Retina (tissue), 1 donor: Measurements from ENCODE around the gene NTRK1.

Experiments used
- DNase-seq: peaks from one replicate; pipeline ENCODE4 v3.0.0-alpha.2; 2016

Gene NTRK1

DNA sequence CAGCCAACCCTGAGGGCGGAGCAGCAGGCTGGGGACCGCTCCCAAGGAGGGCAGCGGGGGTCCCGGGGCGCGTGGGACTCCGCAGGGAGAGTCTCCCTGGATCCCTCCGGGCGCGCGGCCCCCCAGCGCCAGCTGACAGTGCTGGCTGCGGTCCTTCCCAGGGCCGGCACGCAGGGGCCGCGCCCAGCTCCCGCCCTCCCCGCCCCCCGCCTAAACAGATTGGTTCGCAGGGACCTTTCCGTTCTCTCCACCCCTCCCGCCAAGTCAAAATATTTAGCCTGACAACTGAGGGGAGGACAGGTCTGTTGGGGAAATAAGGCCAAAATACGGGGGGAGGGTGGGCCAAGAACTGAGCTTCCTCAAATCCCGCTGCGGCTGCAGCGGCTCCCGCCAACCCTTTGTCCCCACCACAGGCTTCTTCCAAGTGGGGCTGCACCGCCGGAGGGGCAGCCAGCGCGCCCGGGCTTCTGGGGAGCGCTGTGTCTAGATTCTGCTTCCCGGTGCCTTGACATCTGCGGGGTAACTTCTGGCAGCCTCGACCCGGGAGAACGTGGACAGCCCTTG lies 1.6 kb upstream of the NTRK1 start, which contains the start of gene INSRR:
TSS of gene INSRR (minus strand) at position 159 of the 564 bp plus-strand sequence. CDS start 496 bp downstream, outside the sequence.
- DNase-seq, result no peak

DNA sequence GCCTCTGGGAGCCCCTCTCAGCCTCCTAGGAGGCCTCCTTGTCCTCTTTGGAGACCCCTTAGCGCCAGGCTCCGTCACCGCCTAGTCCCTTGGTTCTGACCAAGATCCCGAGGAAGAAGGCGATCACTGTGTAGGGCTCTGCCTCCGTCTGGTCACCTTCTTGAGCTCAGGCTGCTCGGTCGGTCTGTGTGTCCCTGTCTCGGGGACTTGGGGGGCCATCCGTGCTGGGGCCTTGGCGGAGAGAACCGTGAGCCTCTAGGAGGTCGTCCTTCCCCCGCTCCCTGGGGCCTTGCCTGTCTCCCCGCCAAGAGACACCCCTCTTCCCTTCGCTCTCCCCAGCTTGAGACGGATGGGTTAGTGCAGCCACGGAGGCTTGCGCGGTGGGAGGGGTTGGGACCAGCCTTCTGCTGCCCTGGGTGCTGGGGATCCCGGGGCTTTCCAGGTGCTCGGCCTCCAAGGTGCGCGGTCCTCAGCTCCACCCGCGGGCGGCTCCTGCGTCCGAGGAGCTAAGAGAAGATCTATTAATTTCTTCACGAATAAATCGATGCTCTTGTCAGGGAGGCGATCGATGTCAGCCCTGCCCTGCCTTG lies 1.0 kb upstream of the NTRK1 start:
- peak; percentile 79 for DNase-seq

DNA sequence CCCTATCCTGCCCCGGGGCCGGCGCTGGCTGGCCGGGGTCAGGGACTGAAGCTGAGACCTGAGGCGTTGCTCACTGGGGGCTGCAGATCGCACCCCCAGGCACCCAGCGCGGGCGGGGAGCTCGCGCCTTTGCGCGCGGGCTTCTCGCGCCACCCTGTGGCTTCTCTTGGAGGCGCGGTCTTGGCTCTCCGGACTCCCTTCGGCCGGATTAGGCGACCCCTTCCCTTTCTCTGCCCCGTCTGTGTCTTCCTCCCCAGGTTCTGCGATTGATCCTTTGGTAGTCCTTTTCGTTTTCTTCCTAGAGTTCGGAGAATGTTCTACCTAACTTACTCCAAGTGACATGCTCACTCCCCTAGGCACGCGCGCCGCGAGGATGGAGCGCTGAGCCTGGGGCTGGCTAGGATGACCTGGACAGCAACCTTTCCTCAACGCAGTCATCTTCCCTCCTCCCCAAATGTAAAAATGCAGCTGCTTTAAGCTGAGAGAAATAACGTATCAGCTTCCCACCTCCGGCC lies 495 bp upstream of the NTRK1 start:
- peak; percentile 91 for DNase-seq

GRCh38 chr1:156862584-156862983 lies 1.9 kb downstream of the NTRK1 start:
- peak; percentile 54 for DNase-seq

DNA sequence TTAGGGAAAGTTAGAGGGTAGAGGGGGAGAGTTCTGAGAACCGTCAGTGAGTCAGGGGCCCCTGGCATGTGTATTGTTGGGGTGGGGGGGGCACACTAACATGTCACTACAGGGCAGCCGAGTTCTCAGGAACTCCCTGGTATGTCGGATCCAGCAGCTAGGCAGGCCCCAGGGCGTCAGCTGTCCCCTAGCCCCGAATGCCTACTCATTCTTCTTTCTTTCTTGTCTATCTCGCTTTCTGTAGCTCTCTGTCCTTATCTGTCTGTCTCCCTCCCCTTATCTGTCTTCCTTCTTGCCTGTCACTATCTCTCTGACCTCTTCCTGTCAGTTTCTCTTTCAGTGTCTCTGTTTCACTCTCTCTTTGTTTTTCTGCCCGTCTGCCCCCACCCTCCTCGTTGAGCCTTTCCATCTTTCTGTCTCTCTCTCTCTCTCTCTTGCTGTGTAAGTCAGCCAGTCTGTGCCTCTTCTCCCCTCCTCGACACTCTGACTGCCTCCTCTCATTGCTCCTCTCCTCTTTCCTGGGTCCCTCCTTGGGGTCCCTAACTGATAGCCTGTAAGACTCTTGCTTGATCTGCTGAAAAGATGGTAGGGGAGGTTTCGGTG lies 2.4 kb downstream of the NTRK1 start:
- no peak for DNase-seq

- no peak for DNase-seq
Observed at GRCh38 chr1:156863631-156864030, 3.0 kb downstream of the NTRK1 start.

GRCh38 chr1:156864796-156865195 lies 4.1 kb downstream of the NTRK1 start:
- no peak for DNase-seq

DNA sequence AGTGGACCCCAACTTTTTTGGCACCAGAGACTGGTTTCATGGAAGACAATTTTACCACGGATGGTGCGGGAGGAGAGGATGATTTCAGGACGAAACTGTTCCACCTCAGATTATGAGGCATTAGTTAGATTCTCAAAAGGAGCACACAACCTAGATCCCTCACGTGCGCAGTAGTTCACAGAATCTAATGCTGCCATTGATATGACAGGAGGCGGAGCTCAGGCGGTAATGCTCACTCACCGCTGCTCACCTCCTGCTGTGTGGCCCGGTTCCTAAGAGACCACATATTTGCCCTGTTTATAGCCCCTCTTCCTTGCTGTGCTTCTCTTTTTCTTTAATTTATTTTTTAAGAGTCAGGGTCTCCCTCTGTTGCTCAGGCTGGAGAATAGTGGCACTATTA lies 4.6 kb downstream of the NTRK1 start:
- no peak for DNase-seq

GRCh38 chr1:156865865-156866248 lies 5.2 kb downstream of the NTRK1 start:
- DNase-seq, result no peak

DNA sequence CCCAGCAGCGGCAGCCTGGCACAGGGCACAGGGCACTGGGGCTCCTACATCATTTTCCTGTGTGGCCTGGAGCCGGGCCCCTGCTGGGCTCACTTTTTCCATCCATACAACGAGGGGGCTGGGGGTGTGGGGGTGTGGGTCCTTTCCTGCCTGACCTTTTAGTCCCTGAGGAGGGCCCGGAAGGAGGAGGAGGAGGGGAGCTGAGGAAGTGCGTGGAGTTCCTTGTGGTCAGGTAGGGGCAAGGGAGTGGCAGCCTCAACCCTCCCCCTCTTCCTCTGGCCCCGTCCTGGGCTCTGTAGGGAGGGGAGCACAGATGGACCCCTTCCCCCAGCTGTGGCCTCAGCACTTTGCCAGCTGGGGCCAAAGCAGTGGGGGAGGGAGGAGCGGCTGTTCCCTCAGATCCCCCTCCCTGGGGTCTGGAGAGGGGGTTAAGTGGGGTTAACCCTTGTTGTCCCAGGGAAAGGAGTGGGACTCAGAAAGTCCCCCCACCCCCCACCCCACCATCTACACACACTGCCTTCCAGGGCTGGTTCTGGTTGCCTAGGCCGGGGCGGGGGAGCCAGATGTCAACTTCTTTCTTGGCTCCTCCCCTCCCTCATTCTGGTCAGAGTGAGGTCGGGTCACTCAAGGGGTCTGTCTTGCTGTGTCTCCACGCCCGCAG lies 5.7 kb downstream of the NTRK1 start:
- peak; percentile 52 for DNase-seq

DNA sequence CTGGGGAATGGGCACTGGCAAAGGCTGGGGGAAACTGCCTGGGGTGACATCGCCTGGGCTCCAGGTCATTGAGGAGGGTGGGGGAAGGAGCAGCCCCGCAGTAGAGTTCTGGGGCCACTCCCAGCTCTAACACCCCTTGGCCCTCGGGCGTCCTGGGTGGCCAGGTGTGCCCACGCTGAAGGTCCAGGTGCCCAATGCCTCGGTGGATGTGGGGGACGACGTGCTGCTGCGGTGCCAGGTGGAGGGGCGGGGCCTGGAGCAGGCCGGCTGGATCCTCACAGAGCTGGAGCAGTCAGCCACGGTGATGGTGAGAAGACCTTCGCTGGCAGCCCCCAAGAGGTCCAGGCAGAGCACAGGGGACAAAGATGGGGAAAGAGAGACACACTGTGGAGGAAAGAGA lies 7.7 kb downstream of the NTRK1 start:
- no peak for DNase-seq

- DNase-seq, result no peak
Observed at GRCh38 chr1:156869455-156869854, 8.8 kb downstream of the NTRK1 start.

DNA sequence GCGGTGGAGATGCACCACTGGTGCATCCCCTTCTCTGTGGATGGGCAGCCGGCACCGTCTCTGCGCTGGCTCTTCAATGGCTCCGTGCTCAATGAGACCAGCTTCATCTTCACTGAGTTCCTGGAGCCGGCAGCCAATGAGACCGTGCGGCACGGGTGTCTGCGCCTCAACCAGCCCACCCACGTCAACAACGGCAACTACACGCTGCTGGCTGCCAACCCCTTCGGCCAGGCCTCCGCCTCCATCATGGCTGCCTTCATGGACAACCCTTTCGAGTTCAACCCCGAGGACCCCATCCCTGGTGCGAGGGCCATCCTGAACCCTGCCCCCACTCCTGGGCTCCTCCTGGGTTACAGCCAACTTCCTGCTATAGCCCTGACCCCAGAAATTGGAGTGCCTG lies 13.0 kb downstream of the NTRK1 start:
- DNase-seq, result no peak

DNA sequence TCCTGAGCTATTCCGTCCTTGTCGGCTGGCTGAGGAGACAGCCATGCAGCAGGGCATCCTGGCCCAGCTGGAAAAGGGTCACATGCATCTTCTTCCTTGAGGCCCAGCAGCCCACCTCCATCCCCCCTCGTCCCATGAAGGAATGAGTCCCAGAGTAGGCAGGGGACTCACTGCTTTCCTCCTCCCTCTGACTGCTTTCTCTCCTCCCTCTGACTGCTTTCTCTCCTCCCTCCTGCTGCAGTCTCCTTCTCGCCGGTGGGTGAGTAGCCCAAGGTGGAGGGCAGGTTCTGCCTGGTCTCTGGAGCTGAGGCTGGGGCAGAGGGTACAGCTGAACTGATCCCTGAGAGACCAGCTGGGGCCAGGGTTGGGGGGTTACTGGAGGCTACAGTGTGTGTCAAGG lies 13.5 kb downstream of the NTRK1 start:
- no peak for DNase-seq

GRCh38 chr1:156874572-156875340 lies 14.1 kb downstream of the NTRK1 start:
- peak; percentile 58 for DNase-seq

GRCh38 chr1:156875341-156875615 lies 14.6 kb downstream of the NTRK1 start:
- DNase-seq, result no peak

GRCh38 chr1:156876281-156876680 lies 15.6 kb downstream of the NTRK1 start:
- DNase-seq, result peak; percentile 67

DNA sequence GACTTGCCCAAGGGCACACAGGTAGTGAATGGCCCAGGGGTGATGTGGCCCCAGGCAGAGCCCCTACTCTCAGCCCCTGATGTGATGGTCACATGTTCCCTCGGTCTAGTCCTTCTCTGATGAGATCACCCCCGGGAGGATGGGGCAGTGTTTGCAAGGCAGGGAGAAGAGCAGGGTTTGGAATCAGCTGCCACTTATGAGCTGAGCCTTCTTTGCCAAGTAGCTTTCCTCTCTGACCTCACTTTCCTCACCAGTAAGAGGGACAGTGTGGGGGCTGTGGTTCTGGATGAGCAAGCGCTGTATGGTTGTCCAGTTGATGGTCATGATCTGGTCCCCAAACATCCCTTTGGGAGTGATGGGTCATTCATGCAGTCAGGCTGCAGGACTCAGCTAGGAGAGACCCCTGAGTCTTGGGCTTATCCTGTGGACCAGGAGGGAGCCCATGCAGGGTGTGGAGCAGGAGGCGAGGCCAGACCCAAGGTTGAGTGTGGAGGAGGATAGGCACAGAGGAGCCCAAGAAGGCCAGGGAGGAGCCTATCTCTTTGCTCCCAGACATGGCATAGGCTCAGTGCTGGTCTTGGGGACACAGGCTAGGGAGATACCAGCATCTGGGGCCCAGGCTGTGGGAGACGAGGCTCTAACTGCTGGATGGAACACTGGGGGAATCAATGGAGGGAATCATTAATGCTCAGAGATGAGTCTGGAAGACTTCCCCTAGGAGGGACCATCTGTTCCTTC lies 16.9 kb downstream of the NTRK1 start:
- DNase-seq, result no peak

DNA sequence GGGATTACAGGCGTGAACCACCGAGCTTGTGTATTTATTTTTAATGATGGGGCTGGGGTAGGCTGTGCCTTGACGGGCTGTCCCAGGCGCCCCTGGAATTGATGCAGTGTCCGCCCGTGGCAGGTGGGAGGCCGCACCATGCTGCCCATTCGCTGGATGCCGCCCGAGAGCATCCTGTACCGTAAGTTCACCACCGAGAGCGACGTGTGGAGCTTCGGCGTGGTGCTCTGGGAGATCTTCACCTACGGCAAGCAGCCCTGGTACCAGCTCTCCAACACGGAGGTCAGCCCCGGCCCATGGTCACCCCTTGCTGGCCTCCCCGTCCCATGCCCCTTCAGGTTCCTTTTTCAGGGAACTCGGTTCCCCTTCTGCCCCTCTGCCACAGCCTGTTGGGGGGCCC lies 19.2 kb downstream of the NTRK1 start:
- DNase-seq, result no peak

DNA sequence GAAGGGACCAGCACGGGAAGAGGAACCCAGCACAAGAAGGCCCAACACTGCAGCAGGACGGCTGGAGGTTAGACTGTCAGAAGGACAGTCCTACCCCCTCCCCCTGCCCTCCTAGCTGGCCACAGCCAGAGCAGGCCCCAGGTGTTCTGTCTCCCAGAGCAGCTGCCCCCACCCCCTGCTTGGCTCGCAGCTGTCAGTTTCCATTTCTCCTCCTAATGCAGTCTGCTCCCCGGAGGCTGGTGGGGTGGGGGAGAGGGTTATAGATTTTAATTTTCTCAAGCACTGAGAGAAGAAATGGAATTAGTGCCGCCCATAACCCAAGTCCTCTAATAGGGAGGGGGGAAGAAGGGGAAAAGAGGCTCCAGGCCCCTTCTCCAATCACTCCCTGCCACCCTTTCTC lies 19.8 kb downstream of the NTRK1 start:
- DNase-seq, result no peak

DNA sequence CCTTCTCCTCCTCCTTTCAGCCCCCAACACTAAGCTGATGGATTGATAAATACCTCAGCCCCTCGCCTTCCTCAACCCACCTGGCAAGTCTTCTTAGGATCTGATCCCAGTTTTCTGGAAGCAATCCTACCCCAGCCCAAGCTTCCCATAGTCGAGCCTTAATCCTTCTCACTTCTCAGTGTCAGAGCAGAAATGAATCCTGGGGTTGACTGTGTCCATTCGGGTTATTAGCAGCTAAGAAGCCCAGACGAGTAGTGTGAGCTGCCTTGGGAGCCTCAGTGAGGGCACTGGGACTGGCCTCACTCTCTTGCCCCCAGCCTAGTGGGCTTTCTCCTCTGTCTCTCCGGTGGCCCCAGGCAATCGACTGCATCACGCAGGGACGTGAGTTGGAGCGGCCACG lies 20.4 kb downstream of the NTRK1 start:
- DNase-seq, result no peak

GRCh38 chr1:156881663-156882062 lies 21.0 kb downstream of the NTRK1 start:
- no peak for DNase-seq

DNA sequence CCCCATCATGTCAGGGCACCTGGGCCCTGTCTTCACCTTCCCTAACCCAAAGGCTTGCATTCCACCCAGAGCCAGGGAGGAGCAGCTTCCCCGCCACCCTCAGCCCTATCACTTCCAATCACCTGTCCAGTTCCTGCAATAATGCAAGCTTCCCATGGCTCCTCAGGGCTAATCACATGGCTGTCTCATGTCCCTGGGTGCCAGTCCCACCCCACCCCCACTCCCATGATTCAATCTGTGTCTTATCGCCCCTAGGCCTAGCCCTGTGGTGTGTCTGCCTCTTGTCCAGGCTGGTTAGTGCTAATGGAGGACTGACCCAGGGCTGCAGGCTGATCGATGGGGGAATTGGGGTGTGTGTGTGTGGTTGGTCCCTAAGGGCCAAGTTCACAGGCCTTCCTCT lies 21.9 kb downstream of the NTRK1 start:
- peak; percentile 35 for DNase-seq
